K562 (cell line): Measurements from ENCODE around the gene ST6GAL1. TPM values are rescaled to one million over a fixed set of nuclear protein-coding genes. Genes with fewer than 3 reads are reported as not detected.

ENCODE experiments used
- ATAC-seq: fragments of 200-7000 bp; cut with Tn5 transposase; 3 replicates; pipeline ENCODE4 v1.9.1; 2020; ENCODE audit warnings: moderate library complexity
- BruUV-seq: library from RNA; stranded (reverse); fragments of 400-500 nt; replicated peaks from 2 replicates; lab custom pipeline; 2021; lab: Mats Ljungman, UMichigan
- CTCF ChIA-PET: fragments of 300-600 bp; formaldehyde crosslinking; extraction: SDS; loops from one replicate; lab custom pipeline; 2021; ENCODE audit warnings: low intra/inter-chr PET ratio; lab: Yijun Ruan, JAX
- POLR2A ChIA-PET: fragments of 300-600, 350-650 bp; sonication (Branson Sonifier 250); formaldehyde crosslinking; extraction: SDS; loops from one replicate; lab custom pipeline; 2021; ENCODE audit warnings: antibody characterized with exemption, inconsistent platforms; lab: Yijun Ruan, JAX
- DNase-seq, 4 experiments: peaks; one replicate each; pipeline versions ENCODE4 v3.0.0 to v3.0.0-alpha.2; 2011 to 2018; ENCODE audit warnings: low spot score in 3 of 4, mixed read lengths in 3 of 4; ENCODE audit errors: extremely low read depth in 1 of 4
- FAIRE-seq: peaks from 2 replicates; lab custom pipeline; 2011; peaks lifted over from hg19 to GRCh38; lab: Jason Lieb, UNC
- H2AFZ ChIP-seq: 2 replicates; pipeline ENCODE4 v1.6.0; 2011; ENCODE audit warnings: low read depth, low read length, control low read depth, inconsistent platforms
- H3K27ac ChIP-seq: fragments of 200-600 bp; 3 replicates; pipeline ENCODE4 v1.8.0; 2011; ENCODE audit warnings: low read depth, mild to moderate bottlenecking, control low read depth, inconsistent platforms, low read length, moderate library complexity, mixed read lengths; ENCODE audit errors: extremely low read depth
- H3K27me3 ChIP-seq, 2 experiments: fragments of 300-600 bp in 1 of 2; 2 replicates in 1 of 2; 3 replicates in 1 of 2; pipeline versions ENCODE4 v1.6.0 to v1.8.0; 2011; ENCODE audit warnings: inconsistent platforms in 2 of 2, low read length in 2 of 2, mild to moderate bottlenecking in 1 of 2, mixed read lengths in 1 of 2, moderate library complexity in 1 of 2; ENCODE audit not compliant: control insufficient read depth in 2 of 2, insufficient read depth in 2 of 2
- H3K36me3 ChIP-seq: fragments of 300-600 bp; 3 replicates; pipeline ENCODE4 v1.8.0; 2011; ENCODE audit warnings: mild to moderate bottlenecking, low read length, inconsistent platforms; ENCODE audit not compliant: control insufficient read depth, insufficient read depth
- H3K4me1 ChIP-seq, 2 experiments: fragments of 200-600 bp in 1 of 2; replicated peaks in 1 of 2; 2 replicates in 1 of 2; 3 replicates in 1 of 2; pipeline versions ENCODE4 v1.5.1 to v1.8.0; 2011; ENCODE audit warnings: inconsistent platforms in 2 of 2, low read length in 2 of 2, mild to moderate bottlenecking in 1 of 2, mixed read lengths in 1 of 2, moderate library complexity in 1 of 2; ENCODE audit not compliant: control insufficient read depth in 2 of 2, insufficient read depth in 2 of 2
- H3K4me2 ChIP-seq: 2 replicates; pipeline ENCODE4 v1.6.1; 2011; ENCODE audit warnings: low read length, control low read depth, inconsistent platforms, mixed read lengths; ENCODE audit not compliant: insufficient read depth
- H3K4me3 ChIP-seq: fragments of 200-600 bp; sonication (generic), shearing (Covaris generic); 2 replicates; pipeline ENCODE4 v1.5.1; 2016; ENCODE audit warnings: control low read depth, inconsistent platforms
- H3K79me2 ChIP-seq: fragments of 200-600 bp; 3 replicates; pipeline ENCODE4 v1.8.0; 2011; ENCODE audit warnings: low read length, inconsistent platforms; ENCODE audit not compliant: control insufficient read depth, insufficient read depth
- H3K9ac ChIP-seq, 2 experiments: 2 replicates each; pipeline versions ENCODE4 v1.6.0 to v1.6.1; 2011; ENCODE audit warnings: low read depth in 2 of 2, low read length in 2 of 2, control low read depth in 1 of 2, inconsistent platforms in 1 of 2, mild to moderate bottlenecking in 1 of 2, mixed read lengths in 1 of 2; ENCODE audit not compliant: insufficient read depth in 1 of 2
- H3K9me1 ChIP-seq: one replicate; pipeline ENCODE4 v1.6.0; 2011; ENCODE audit warnings: inconsistent platforms, mild to moderate bottlenecking, low read length, moderate library complexity; ENCODE audit not compliant: control insufficient read depth, insufficient read depth
- H3K9me3 ChIP-seq: replicated peaks from 2 replicates; pipeline ENCODE4 v1.5.1; 2011; ENCODE audit warnings: low read depth, low read length, inconsistent platforms; ENCODE audit not compliant: control insufficient read depth, insufficient read depth
- H4K20me1 ChIP-seq: replicated peaks from 2 replicates; pipeline ENCODE4 v1.6.1; 2011; ENCODE audit warnings: low read length, inconsistent platforms, mixed read lengths; ENCODE audit not compliant: control insufficient read depth, insufficient read depth
- CBFA2T3 ChIP-seq: fragments of 450-650 bp; IDR thresholded peaks from 2 replicates; pipeline ENCODE4 v1.6.1; 2017
- ELK3 ChIP-seq: fragments of 450-650 bp; formaldehyde crosslinking; IDR thresholded peaks from 2 replicates; pipeline ENCODE4 v1.4.0; 2020; ENCODE audit warnings: mild to moderate bottlenecking
- FOSL1 ChIP-seq: fragments of 200-800 bp; sonication (Bioruptor generic); conservative IDR thresholded peaks from 2 replicates; pipeline ENCODE4 v1.6.1; 2016; ENCODE audit warnings: missing genetic modification characterization, missing compliant biosample characterization
- HINFP ChIP-seq: fragments of 450-650 bp; conservative IDR thresholded peaks from 2 replicates; pipeline ENCODE4 v1.6.1; 2016; ENCODE audit warnings: missing genetic modification characterization, low read depth, mild to moderate bottlenecking, control low read depth, missing compliant biosample characterization
- KDM1A ChIP-seq, 2 experiments: fragments of 450-650 bp; IDR thresholded peaks; 2 replicates each; pipeline ENCODE4 v1.6.1; 2016; ENCODE audit warnings: mild to moderate bottlenecking in 2 of 2
- RAD21 ChIP-seq, 2 experiments: fragments of 250-450 bp in 1 of 2; fragments of 450-650 bp in 1 of 2; sonication (Bioruptor Pico) in 1 of 2; formaldehyde crosslinking in 1 of 2; IDR thresholded peaks in 1 of 2; conservative IDR thresholded peaks in 1 of 2; 2 replicates each; pipeline versions ENCODE4 v1.4.0 to v1.8.0; 2020 to 2022; ENCODE audit warnings: mild to moderate bottlenecking in 2 of 2, moderate library complexity in 1 of 2
- RFX5 ChIP-seq: IDR thresholded peaks from 2 replicates; pipeline ENCODE4 v1.6.1; 2011; ENCODE audit warnings: low read depth, mild to moderate bottlenecking, improper control_type of control experiment, low read length
- ZNF589 ChIP-seq: fragments of 200-800 bp; sonication (Bioruptor generic); IDR thresholded peaks from 2 replicates; pipeline ENCODE4 v1.6.1; 2016; ENCODE audit warnings: low read depth, missing genetic modification characterization, missing compliant biosample characterization
- WGBS: fragments of 100-300 bp; shearing (Covaris generic); methylation state at CpG from one replicate; pipeline ENCODE4 v1.1.6; 2016; ENCODE audit warnings: low coverage, mixed read lengths; ENCODE audit not compliant: insufficient coverage; ENCODE audit errors: missing lambda C conversion rate; 5-methylcytosine and 5-hydroxymethylcytosine counted together
- in situ Hi-C: fragments of 300-500 bp; cut with MboI; formaldehyde crosslinking; loops from 4 replicates; pipeline ENCODE4 v1.15.0; 2018; ENCODE audit warnings: inconsistent platforms, mixed read lengths
- intact Hi-C: fragments of 100-400 bp; cut with micrococcal nuclease; formaldehyde crosslinking; loops from 2 replicates; pipeline ENCODE4 v1.14.2; 2022
- polyA plus RNA-seq, 8 experiments: library from polyadenylated mRNA; depleted of rRNA in 4 of 8; stranded (reverse) in 5 of 8; unstranded in 3 of 8; fragments of >200 nt; fragmentation: Nextera tagmentation in 2 of 8; fragmentation: Illumina TruSeq in 1 of 8; extraction: Ambion mirVana in 2 of 8; extraction: Trizol in 1 of 8; gene quantifications; 2 replicates each; pipeline versions ENCODE4 v1.2.1 to v1.2.3, GENCODE V29; 2011 to 2014; ENCODE audit warnings: inconsistent platforms in 1 of 8, missing spikeins in 1 of 8
- total RNA-seq, 7 experiments: library from RNA; depleted of rRNA in 6 of 7; stranded (reverse); fragments of >200 nt in 6 of 7; fragmentation: Illumina TruSeq in 2 of 7; extraction: Trizol in 2 of 7; gene quantifications; 2 replicates each; pipeline versions ENCODE4 v1.2.1 to v1.2.3, GENCODE V29; 2011 to 2021; ENCODE audit warnings: low replicate concordance in 1 of 7

The ST6GAL1 gene
- total and polyA plus RNA-seq, 9 of the 15 experiments (the other 6 are each of a cell fraction or from before 2014, with no cell fraction given): 31.9 to 145 (median 71.0) TPM

DNA sequence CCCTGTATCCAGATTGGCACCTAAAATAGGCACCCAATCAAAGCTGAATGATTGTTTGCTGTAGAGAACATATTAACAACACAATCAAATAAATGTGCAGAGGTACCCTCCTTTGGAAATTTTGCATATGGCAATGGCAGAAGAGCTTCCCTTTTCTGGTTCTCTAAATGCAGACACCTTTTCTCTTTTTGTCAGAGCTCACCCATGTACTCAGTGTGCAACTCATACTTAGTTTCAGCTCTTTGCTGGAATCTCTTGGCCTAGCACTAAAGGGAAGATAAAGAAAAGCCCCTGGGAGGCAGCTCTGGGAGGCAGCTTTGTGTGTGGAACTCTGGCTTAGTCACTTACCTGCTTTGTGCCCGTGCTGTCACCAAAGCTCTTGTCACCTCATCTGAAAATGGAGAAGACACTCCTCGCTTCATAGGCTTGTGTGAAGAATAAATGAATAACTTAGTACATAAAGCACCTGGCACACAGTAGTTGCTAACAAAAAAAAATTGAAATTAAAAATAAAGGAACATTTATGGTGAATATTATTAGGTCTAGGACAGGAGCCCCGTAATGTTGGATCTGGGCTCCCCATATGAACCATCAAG lies 28.8 kb downstream of the ST6GAL1 start (continued):
- TF ChIP-seq FOSL1: no peak
- no peak for TF ChIP-seq HINFP
- TF ChIP-seq RFX5: no peak
- TF ChIP-seq ZNF589 (CRISPR knock-in tag): no peak
- TF ChIP-seq RAD21 (CRISPR knock-in tag; conservative IDR thresholded peaks at IDR 0.05 in 1 of 2, IDR thresholded peaks at IDR 0.05 in 1 of 2): no peak

- no peak overlapping the region for H3K27ac ChIP-seq
- H4K20me1 ChIP-seq: peaks cover 4% of the 10 kb centered on the region
- no peak overlapping the region; a peak in 1 of 4 replicates for H3K9ac ChIP-seq
- H3K79me2 ChIP-seq: peaks cover 51% of the 10 kb centered on the region
- peaks cover 16 to 21% of the 10 kb centered on the region in 2 experiments for H3K4me1 ChIP-seq
- CTCF ChIA-PET: no interaction called here
- BruUV-seq: no TSS peak
- DNase-seq (no peak), FAIRE-seq (no peak)
- WGBS: 20% methylated on average over 4 of the region's 4 CpGs
- no peak overlapping the region for H3K4me2 ChIP-seq
- TF ChIP-seq ELK3 (no peak), KDM1A (IDR thresholded peaks at IDR 0.05) (peak; percentile 40 to 71; a peak in 3 of 4 replicates), CBFA2T3 (peak; percentile 39)
- TF ChIP-seq, all 486 proteins: peak for 2
- no peak overlapping the region for H2AFZ ChIP-seq
- H3K36me3 ChIP-seq: peaks cover 48% of the 10 kb centered on the region
- H3K4me3 ChIP-seq: no peak overlapping the region
- intact Hi-C loops: no loop called here
- peak; percentile 28; the same call in 2 of the 3 replicates for ATAC-seq
- in situ Hi-C loops: no loop called here
- no peaks in the 10 kb centered on the region for H3K9me3 ChIP-seq
- POLR2A ChIA-PET: interaction anchor here (1.2 kb wide), 1 partner anchor 15 kb away, joined by 4 read pairs; no protein-coding TSS in a partner anchor
- H3K9me1 ChIP-seq: no peaks in the 10 kb centered on the region
- no peaks in the 10 kb centered on the region for H3K27me3 ChIP-seq
Observed at GRCh38 chr3:186960347-186960746, 30.0 kb downstream of the ST6GAL1 start.
